Stomach (tissue), 4 donors: ENCODE results near the gene AGAP1.

Source experiments
- CTCF ChIP-seq, 7 experiments: fragments of 450-650 bp in 4 of 7; fragments of 200-600 bp in 3 of 7; sonication (generic) in 3 of 7; IDR thresholded peaks; one replicate each; pipeline ENCODE4 v1.5.1; 2016 to 2019; ENCODE audit warnings: antibody characterized with exemption in 7 of 7, control low read depth in 2 of 7, mild to moderate bottlenecking in 1 of 7
- POLR2A ChIP-seq, 4 donors: fragments of 450-650 bp; IDR thresholded peaks; one replicate each; pipeline ENCODE4 v1.6.1; 2016; ENCODE audit warnings: antibody characterized with exemption in 4 of 4, control low read depth in 2 of 4, mild to moderate bottlenecking in 1 of 4, moderate library complexity in 1 of 4

DNA sequence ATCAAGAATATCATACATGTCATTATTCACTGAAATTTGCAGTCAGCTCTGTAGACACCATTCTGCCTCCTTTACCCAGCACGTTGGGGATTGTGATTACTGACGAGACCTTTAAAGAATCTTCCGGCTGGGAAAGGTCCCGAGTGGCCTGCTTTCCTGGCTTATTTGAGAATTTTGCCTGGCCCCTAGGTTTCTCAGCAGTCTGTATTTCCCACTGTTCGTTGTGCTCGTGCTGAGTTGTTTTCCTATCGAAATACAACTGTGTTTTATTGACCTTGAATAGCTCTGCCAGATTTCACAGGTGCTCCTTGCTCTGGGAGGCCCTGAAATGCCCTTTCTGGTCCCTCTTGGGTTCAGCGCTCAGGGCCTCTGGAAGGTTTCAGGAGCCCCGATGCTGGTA, 94.9 kb downstream of the AGAP1 start:
- no peak for TF ChIP-seq CTCF (IDR thresholded peaks at IDR 0.05)
- TF ChIP-seq POLR2A (IDR thresholded peaks at IDR 0.05), result no peak
